SU-DHL-6 (cell line): ENCODE measurements around the gene CXCL3.

Source experiments
- H2AFZ ChIP-seq: fragments of 200-600 bp; sonication (generic); 2 replicates; pipeline ENCODE4 v1.6.1; 2014; ENCODE audit warnings: low read depth, mild to moderate bottlenecking, moderate library complexity, mixed read lengths, antibody characterized with exemption, low read length; ENCODE audit not compliant: severe bottlenecking
- H3F3A ChIP-seq: fragments of 200-600 bp; shearing (Covaris generic); 2 replicates; pipeline ENCODE4 v1.6.0; 2016; ENCODE audit warnings: antibody characterized with exemption, mild to moderate bottlenecking; ENCODE audit not compliant: insufficient read depth
- H3K27ac ChIP-seq: fragments of 200-600 bp; sonication (generic); 2 replicates; pipeline ENCODE4 v1.5.1; 2016; ENCODE audit warnings: low read depth, mild to moderate bottlenecking, low read length, moderate library complexity, mixed read lengths
- H3K27me3 ChIP-seq: fragments of 200-600 bp; sonication (generic), shearing (Covaris generic); 2 replicates; pipeline ENCODE4 v1.6.0; 2014; ENCODE audit warnings: mild to moderate bottlenecking, low read length
- H3K36me3 ChIP-seq: fragments of 200-600 bp; sonication (generic); 2 replicates; pipeline ENCODE4 v1.6.1; 2014; ENCODE audit warnings: mild to moderate bottlenecking, low read length, mixed read lengths
- H3K4me2 ChIP-seq: fragments of 300-600, 200-600 bp; shearing (Covaris generic), sonication (generic); 2 replicates; pipeline ENCODE4 v1.6.0; 2014; ENCODE audit warnings: low read length, low read depth, mild to moderate bottlenecking; ENCODE audit not compliant: poor library complexity, severe bottlenecking
- H3K4me3 ChIP-seq: fragments of 200-600 bp; sonication (generic); 2 replicates; pipeline ENCODE4 v1.5.1; 2014; ENCODE audit warnings: antibody characterized with exemption, low read length, mild to moderate bottlenecking, mixed read lengths; ENCODE audit not compliant: insufficient read depth, poor library complexity, severe bottlenecking
- H3K79me2 ChIP-seq: fragments of 200-600 bp; sonication (generic); 2 replicates; pipeline ENCODE4 v1.6.1; 2014; ENCODE audit warnings: mild to moderate bottlenecking, low read length, moderate library complexity; ENCODE audit not compliant: insufficient read depth
- H3K9ac ChIP-seq: fragments of 200-600 bp; sonication (generic); 2 replicates; pipeline ENCODE4 v1.7.0; 2014; ENCODE audit warnings: mild to moderate bottlenecking, low read length
- H3K9me2 ChIP-seq: fragments of 200-600 bp; sonication (generic); replicated peaks from 2 replicates; pipeline ENCODE4 v1.6.1; 2014; ENCODE audit warnings: low read length; ENCODE audit not compliant: insufficient read depth
- H3K9me3 ChIP-seq: fragments of 200-600 bp; sonication (generic); 2 replicates; pipeline ENCODE4 v1.6.1; 2014; ENCODE audit warnings: low read length, mixed read lengths; ENCODE audit not compliant: insufficient read depth
- H4K20me1 ChIP-seq: fragments of 200-600 bp; sonication (generic); 2 replicates; pipeline ENCODE4 v1.6.1; 2014; ENCODE audit warnings: low read depth, mild to moderate bottlenecking, antibody characterized with exemption, low read length, moderate library complexity, mixed read lengths
- EZH2phosphoT487 ChIP-seq: fragments of 200-600 bp; sonication (generic), shearing (Covaris generic); conservative IDR thresholded peaks from 2 replicates; pipeline ENCODE4 v1.6.1; 2018; ENCODE audit warnings: mild to moderate bottlenecking, antibody characterized with exemption, low read length, moderate library complexity, mixed read lengths
- TF ChIP-seq, protein P1 (sequence below): fragments of 200-600 bp; sonication (generic); IDR thresholded peaks from one replicate; pipeline ENCODE4 v1.5.1; 2017; ENCODE audit warnings: antibody characterized with exemption, mild to moderate bottlenecking, low read length, moderate library complexity; ENCODE audit not compliant: insufficient read depth, poor library complexity, severe bottlenecking

CXCL3 gene

DNA sequence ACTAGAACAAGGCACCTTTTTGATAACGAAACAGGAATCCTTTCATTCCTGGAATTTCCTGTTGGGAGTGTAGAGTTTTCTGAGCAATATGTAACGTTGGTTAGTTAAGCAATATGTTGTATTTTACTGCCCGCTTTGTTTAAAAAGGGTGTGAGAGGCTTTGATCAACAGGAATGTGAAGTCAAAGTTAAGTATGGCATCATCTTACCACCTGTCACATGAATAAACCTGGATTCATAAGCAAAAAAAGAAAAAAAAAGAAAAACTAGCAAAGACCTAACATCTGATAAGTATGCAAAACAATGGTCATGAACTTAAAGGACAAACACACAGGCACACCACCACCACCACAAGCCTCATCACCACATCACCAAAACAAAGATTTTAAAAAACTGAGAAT, 33.0 kb downstream of the CXCL3 start:
- H3K9ac ChIP-seq = no peak overlapping the region
- no peak overlapping the region for H3K27ac ChIP-seq
- no peaks in the 10 kb centered on the region for H3K9me3 ChIP-seq
- no peaks in the 10 kb centered on the region for H3K79me2 ChIP-seq
- H3K4me2 ChIP-seq = no peak overlapping the region
- H3K4me3 ChIP-seq = no peak overlapping the region
- H3K27me3 ChIP-seq = no peaks in the 10 kb centered on the region
- H3K9me2 ChIP-seq = no peaks in the 10 kb centered on the region
- TF ChIP-seq, protein P1, sequence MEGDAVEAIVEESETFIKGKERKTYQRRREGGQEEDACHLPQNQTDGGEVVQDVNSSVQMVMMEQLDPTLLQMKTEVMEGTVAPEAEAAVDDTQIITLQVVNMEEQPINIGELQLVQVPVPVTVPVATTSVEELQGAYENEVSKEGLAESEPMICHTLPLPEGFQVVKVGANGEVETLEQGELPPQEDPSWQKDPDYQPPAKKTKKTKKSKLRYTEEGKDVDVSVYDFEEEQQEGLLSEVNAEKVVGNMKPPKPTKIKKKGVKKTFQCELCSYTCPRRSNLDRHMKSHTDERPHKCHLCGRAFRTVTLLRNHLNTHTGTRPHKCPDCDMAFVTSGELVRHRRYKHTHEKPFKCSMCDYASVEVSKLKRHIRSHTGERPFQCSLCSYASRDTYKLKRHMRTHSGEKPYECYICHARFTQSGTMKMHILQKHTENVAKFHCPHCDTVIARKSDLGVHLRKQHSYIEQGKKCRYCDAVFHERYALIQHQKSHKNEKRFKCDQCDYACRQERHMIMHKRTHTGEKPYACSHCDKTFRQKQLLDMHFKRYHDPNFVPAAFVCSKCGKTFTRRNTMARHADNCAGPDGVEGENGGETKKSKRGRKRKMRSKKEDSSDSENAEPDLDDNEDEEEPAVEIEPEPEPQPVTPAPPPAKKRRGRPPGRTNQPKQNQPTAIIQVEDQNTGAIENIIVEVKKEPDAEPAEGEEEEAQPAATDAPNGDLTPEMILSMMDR = no peak
- no peaks in the 10 kb centered on the region for H3F3A ChIP-seq
- no peaks in the 10 kb centered on the region for H3K36me3 ChIP-seq
- no peak overlapping the region for H2AFZ ChIP-seq
- H4K20me1 ChIP-seq = no peaks in the 10 kb centered on the region

DNA sequence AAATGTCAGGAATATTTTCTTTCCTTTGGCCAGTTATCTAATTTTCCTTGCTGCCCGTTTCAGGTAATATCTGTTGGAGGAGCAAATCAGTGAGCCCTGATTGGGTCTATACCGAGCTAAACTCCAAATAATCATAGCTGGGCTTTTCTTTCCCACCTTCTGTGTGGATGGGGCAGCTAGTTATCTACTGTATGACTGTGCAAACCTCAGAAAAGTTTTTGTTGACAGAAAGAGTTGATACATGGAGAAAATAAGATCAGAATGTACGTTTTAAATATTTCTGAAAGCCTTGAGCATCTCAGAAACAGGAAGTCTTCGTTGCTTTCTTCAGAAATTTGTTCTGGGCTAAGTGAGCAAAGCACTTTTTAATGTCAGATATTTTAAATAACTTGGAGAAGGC, 33.8 kb downstream of the CXCL3 start:
- Histone ChIP-seq H3K9ac (no peak overlapping the region), H3K4me3 (no peak overlapping the region), H3K79me2 (no peaks in the 10 kb centered on the region), H2AFZ (no peak overlapping the region), H3K27me3 (no peaks in the 10 kb centered on the region), H3K4me2 (no peak overlapping the region), H3K9me2 (no peaks in the 10 kb centered on the region), H3F3A (no peaks in the 10 kb centered on the region), H3K36me3 (no peaks in the 10 kb centered on the region), H3K9me3 (no peaks in the 10 kb centered on the region), H3K27ac (no peak overlapping the region), H4K20me1 (no peaks in the 10 kb centered on the region)
- no peak for TF ChIP-seq EZH2phosphoT487
- TF ChIP-seq, protein P1 = no peak

DNA sequence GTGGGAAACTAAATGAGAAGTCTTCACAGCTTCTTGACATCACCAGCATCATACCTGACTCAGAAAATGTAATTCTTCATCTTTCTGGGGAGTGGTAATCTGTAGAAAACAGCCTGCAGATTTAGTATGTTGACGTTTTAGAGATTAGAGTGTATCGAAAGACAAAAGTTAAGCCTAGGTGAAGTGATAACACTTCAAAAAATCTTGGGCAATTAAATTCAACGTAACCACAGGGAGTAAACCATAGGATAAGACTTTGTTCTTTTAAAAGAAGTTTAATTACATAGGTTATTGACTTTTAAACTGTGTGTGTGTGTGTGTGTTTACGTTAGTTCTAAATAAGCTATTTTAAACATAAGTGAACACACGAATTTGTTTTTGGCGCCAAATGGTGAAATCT, 38.2 kb downstream of the CXCL3 start:
- Histone ChIP-seq H3K27ac (no peak overlapping the region), H3K4me3 (no peak overlapping the region), H2AFZ (no peak overlapping the region), H3K9me2 (no peaks in the 10 kb centered on the region), H3K9ac (no peak overlapping the region), H3K27me3 (no peaks in the 10 kb centered on the region), H3K79me2 (no peaks in the 10 kb centered on the region), H3F3A (no peaks in the 10 kb centered on the region), H3K4me2 (no peak overlapping the region), H3K9me3 (no peaks in the 10 kb centered on the region), H4K20me1 (no peaks in the 10 kb centered on the region), H3K36me3 (no peaks in the 10 kb centered on the region)
- TF ChIP-seq, protein P1 = no peak
- TF ChIP-seq EZH2phosphoT487 = no peak
